ENCODE measurements around the gene ABCA7. TPM values are rescaled to one million over a fixed set of nuclear protein-coding genes. Genes with fewer than 3 reads are reported as not detected.
A peak's percentile ranks its signal among the peaks of the same experiment; 100 is the strongest.
"Not testable (repeated sequence)": the region's sequence is repeated elsewhere in the genome, so short reads cannot be mapped to it uniquely, and the experiment has no call there.

The ABCA7 gene
- total RNA-seq, 3 donors from 2014 or later = 8.0 to 31.8 (median 26.5) TPM

DNA sequence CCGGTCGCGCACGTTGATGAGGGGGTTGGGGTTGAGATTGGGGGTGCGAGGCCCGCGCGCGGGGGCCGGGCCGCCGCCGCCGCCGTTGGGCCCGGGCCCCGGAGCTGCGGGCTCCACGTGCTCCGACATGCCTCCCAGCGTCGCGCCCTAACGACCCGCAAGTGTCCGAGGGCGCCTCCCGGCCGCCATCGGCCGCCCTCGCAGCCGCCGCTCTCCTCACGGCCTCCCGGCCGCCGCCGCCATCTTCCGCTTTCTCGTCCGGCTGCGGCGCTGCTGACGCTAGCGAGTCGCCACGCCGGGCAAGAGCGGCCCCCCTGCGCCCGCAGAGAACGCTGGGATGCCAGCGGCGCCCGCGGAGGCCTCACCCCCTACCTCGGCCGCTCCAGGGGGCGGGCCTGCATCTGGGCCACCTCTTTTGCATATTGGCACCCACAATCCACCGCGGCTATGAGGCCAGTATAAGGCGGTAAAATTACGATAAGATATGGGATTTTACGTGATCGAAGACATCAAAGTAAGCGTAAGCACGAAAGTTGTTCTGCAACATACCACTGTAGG is 19.0 kb upstream of the ABCA7 start, which contains the start of gene TMEM259:
TSS of gene TMEM259 (minus strand) at position 256 of the 558 bp plus-strand sequence. CDS start at position 129, 127 bp downstream.
- peak within 1 kb of the TSS; percentile 92 to 97 (median 93) for H3K4me3 ChIP-seq
- H3K4me1 ChIP-seq = peaks cover 16 to 41% of the 10 kb centered on the region in 2 donors
- intact Hi-C loops (cut with DNase I; ENCODE audit: low total_unique reads) = no loop called here
- H3K9me3 ChIP-seq = no peaks in the 10 kb centered on the region
- peak in 1 of 3 donors; percentile 78 for TF ChIP-seq POLR2AphosphoS5 (IDR thresholded peaks at IDR 0.05)
- TF ChIP-seq, protein P1, sequence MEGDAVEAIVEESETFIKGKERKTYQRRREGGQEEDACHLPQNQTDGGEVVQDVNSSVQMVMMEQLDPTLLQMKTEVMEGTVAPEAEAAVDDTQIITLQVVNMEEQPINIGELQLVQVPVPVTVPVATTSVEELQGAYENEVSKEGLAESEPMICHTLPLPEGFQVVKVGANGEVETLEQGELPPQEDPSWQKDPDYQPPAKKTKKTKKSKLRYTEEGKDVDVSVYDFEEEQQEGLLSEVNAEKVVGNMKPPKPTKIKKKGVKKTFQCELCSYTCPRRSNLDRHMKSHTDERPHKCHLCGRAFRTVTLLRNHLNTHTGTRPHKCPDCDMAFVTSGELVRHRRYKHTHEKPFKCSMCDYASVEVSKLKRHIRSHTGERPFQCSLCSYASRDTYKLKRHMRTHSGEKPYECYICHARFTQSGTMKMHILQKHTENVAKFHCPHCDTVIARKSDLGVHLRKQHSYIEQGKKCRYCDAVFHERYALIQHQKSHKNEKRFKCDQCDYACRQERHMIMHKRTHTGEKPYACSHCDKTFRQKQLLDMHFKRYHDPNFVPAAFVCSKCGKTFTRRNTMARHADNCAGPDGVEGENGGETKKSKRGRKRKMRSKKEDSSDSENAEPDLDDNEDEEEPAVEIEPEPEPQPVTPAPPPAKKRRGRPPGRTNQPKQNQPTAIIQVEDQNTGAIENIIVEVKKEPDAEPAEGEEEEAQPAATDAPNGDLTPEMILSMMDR (IDR thresholded peaks at IDR 0.05) = no peak
- no peaks in the 10 kb centered on the region for H3K27me3 ChIP-seq
- no peaks in the 10 kb centered on the region for H3K36me3 ChIP-seq
- H3K27ac ChIP-seq = peak within 1 kb of the TSS; percentile 96
- peak; percentile 97 for DNase-seq (ENCODE audit: low spot score in 2 of 2)

DNA sequence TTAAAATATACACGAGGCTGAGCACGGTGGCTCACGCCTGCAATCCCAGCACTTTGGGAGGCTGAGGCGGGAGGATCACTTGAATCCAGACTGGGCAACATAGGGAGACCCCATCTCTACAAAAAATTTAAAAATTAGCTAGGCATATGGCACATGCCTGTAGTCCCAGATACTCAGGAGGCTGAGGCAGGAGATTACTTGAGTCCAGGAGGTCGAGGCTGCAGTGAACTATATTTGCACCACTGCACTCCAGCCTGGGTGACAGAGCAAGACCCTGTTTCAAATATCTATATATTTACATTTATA is 16.1 kb upstream of the ABCA7 start:
- intact Hi-C loops (cut with DNase I; ENCODE audit: low total_unique reads) = not testable (repeated sequence)
- peaks cover 11 to 13% of the 10 kb centered on the region in 2 donors for H3K4me1 ChIP-seq

DNA sequence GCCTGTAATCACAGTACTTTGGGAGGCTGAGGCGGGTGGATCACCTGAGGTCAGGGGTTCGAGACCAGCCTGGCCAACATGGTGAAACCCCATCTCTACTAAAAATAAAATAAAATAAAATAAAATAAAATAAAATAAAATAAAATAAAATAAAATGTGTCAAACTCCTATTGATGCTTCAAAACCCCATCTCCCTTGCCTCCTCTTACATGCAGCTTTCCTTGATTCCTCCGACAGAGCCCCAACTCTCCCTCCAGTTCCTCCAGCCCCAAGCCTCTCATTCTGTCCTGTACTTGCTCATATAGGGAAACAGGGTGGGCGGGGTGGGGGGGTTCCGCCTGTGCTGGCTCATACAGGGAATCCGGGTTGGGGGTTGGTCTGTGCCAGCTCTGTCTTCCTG is 14.8 kb upstream of the ABCA7 start:
- H3K27ac ChIP-seq = peak overlapping the region in 1 of 2 donors; percentile 99
- H3K9me3 ChIP-seq; H3K36me3 ChIP-seq; H3K4me1 ChIP-seq; H3K4me3 ChIP-seq; H3K27me3 ChIP-seq; DNase-seq (ENCODE audit: low spot score in 2 of 2): not testable (repeated sequence)
- intact Hi-C loops (cut with DNase I; ENCODE audit: low total_unique reads) = loop anchor here (5.0 kb wide), 1 partner anchor 77 kb away; the partner anchor contains the start of gene GPX4

More for the DNA sequence above, 16.1 kb upstream of the ABCA7 start:
- not testable (repeated sequence) for H3K36me3 ChIP-seq; H3K4me3 ChIP-seq; H3K27me3 ChIP-seq; H3K9me3 ChIP-seq; H3K27ac ChIP-seq; DNase-seq (ENCODE audit: low spot score in 2 of 2)

DNA sequence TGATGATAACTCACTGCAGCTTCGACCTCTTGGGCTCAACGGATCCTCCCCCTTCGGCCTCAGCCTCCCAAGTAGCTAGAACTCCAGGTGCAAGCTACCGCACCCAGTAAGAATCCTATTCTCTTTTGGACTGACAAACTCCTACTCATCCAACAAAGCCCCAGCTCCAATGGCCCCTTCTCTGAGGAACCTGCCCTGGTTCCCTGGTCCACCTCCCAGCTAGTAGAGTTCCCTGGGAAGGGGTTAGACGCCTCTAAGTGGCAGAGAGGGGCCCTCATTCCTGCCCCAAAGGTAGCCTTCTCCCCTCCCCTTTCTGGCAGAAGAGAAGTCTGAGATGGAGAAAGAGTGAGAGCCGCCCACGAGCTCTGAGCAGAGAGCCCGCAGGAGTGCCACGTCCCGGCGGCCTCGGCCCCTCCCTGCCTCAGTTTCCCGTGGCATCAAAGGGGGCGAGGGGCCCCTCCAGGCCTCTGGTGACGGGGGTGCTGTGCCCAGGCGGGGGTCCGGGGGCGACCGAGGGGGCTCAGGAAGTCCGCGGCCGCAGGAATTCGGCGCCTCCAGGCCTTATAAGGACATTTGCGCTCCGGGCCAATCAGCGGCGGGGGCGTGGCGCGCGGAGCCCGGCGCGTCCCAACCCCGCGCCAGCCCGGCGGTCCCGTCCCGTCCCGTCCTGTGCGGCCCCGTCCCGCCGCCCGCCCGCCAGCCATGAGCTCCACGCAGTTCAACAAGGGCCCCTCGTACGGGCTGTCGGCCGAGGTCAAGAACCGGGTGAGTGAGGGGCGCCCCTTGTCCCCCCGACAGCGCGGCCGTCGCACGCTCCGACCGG is 13.7 kb upstream of the ABCA7 start, which contains the start of gene CNN2:
TSS of gene CNN2 (plus strand) at position 649 of the 823 bp plus-strand sequence. CDS start at position 703, 54 bp downstream.
- Histone ChIP-seq H3K9me3 (no peaks in the 10 kb centered on the region), H3K4me1 (peaks cover 0 to 5% of the 10 kb centered on the region in 2 donors), H3K4me3 (peak within 1 kb of the TSS; percentile 93 to 100 (median 98)), H3K36me3 (no peaks in the 10 kb centered on the region), H3K27ac (peak within 1 kb of the TSS; percentile 98 to 99), H3K27me3 (no peaks in the 10 kb centered on the region)
- TF ChIP-seq POLR2A (IDR thresholded peaks at IDR 0.05) (peak; percentile 57), POLR2AphosphoS5 (IDR thresholded peaks at IDR 0.05) (peak; percentile 64 to 86 (median 71))
- TF ChIP-seq, protein P1 (IDR thresholded peaks at IDR 0.05) = no peak
- DNase-seq (ENCODE audit: low spot score in 2 of 2) = peak; percentile 83 to 85
- intact Hi-C loops (cut with DNase I; ENCODE audit: low total_unique reads) = loop anchor here (5.0 kb wide), 1 partner anchor 76 kb away; the partner anchor contains the start of gene GPX4

DNA sequence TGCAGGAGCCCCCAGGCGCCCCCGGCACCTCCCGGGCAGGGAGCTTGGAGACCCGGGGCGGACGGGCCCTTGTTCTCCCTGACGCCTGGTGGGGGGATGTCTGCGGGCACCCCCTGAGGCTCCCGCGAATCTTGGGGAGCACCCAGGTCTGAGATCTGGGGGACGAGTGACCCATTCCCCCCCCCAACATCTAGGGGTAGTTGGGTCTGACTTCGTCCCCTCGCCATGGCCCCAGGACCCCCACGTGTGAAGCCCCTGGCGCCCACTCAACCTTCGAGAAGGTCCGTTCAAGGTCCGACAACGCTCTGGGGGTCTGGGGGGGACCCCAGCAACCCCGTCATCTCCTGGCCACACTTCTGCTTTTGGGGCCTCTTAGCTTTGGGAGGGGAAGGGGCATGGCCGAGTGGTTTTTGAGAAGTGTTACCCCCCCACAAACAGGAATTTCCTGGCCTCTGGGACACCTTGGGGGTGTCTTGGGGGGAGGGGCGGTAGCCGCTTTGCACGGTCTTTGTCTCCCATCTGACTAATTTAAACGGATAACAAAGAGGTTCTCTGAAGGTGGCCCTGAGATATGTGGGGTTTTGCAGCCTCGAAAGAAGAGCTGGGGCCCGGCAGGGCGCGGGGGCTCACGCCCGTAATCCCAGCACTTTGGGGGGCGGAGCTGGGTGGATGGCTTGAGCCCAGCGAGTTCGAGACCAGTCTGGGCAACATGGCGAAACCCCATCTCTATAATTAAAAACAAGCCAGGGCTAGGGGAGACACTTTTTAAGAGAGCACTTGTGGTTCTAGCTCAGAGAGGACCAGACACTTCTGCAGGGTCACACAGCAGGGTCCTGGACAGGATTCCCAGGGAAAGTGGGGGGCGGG is 12.9 kb upstream of the ABCA7 start:
- intact Hi-C loops (cut with DNase I; ENCODE audit: low total_unique reads) = loop anchor here (5.0 kb wide), 1 partner anchor 75 kb away; the partner anchor contains the start of gene GPX4
- DNase-seq (ENCODE audit: low spot score in 2 of 2) = no peak

More for the DNA sequence above, 12.9 kb upstream of the ABCA7 start:
- no peaks in the 10 kb centered on the region for H3K36me3 ChIP-seq
- no peaks in the 10 kb centered on the region for H3K9me3 ChIP-seq
- H3K27ac ChIP-seq = peak overlapping the region; percentile 98 to 99
- peaks cover 0 to 5% of the 10 kb centered on the region in 2 donors for H3K4me1 ChIP-seq
- TF ChIP-seq, protein P1 (IDR thresholded peaks at IDR 0.05) = peak in 1 of 3 donors; percentile 8
- TF ChIP-seq POLR2A (IDR thresholded peaks at IDR 0.05) (no peak), POLR2AphosphoS5 (IDR thresholded peaks at IDR 0.05) (no peak)
- no peaks in the 10 kb centered on the region for H3K27me3 ChIP-seq
- peak overlapping the region; percentile 93 to 100 (median 98) for H3K4me3 ChIP-seq
